Measurements from ENCODE around the gene FAM163B.

The FAM163B gene

GRCh38 chr9:133607381-133607780, 1.8 kb downstream of the FAM163B start:
- H3K27ac ChIP-seq (ENCODE audit: extremely low read depth, low read depth, low read length) = no peak overlapping the region
- CTCF ChIA-PET = interaction anchor here (1.5 kb wide), 1 partner anchor 387 kb away, joined by 4 read pairs; no protein-coding TSS in a partner anchor
- H3K36me3 ChIP-seq (ENCODE audit: control insufficient read depth in 2 of 2, insufficient read depth in 1 of 2, low read length in 2 of 2) = no peaks in the 10 kb centered on the region
- H3K4me3 ChIP-seq (ENCODE audit: low read depth, low read length) = no peak overlapping the region
- TF ChIP-seq GFI1B (tag by site-specific recombination; IDR thresholded peaks at IDR 0.05) (no peak), ZNF114 (tag by site-specific recombination; IDR thresholded peaks at IDR 0.05) (no peak), ZNF585B (tag by site-specific recombination; IDR thresholded peaks at IDR 0.05) (no peak), ZBTB6 (tag by site-specific recombination; IDR thresholded peaks at IDR 0.05) (no peak), PRDM1 (tag by site-specific recombination; IDR thresholded peaks at IDR 0.05) (no peak), ZNF501 (tag by site-specific recombination; IDR thresholded peaks at IDR 0.05) (no peak), ZBTB8A (tag by site-specific recombination; IDR thresholded peaks at IDR 0.05) (no peak), SALL2 (tag by site-specific recombination; IDR thresholded peaks at IDR 0.05; ENCODE audit: borderline replicate concordance) (no peak), ZNF621 (tag by site-specific recombination; IDR thresholded peaks at IDR 0.05) (no peak), ZXDB (tag by site-specific recombination; IDR thresholded peaks at IDR 0.05) (no peak), KLF9 (tag by site-specific recombination; IDR thresholded peaks at IDR 0.05; ENCODE audit: low read depth) (no peak), ZNF202 (tag by site-specific recombination; IDR thresholded peaks at IDR 0.05; ENCODE audit: borderline replicate concordance) (no peak)
- no peaks in the 10 kb centered on the region for H3K9me3 ChIP-seq (ENCODE audit: control insufficient read depth, insufficient read depth, low read depth, low read length)
- H3K4me1 ChIP-seq (ENCODE audit: control insufficient read depth, insufficient read depth, low read length) = no peaks in the 10 kb centered on the region
- POLR2A ChIA-PET = no interaction called here

GRCh38 chr9:133606708-133607025, 2.5 kb downstream of the FAM163B start:
- CTCF ChIA-PET = interaction anchor here (1.2 kb wide), 1 partner anchor 55 kb away, joined by 4 read pairs; no protein-coding TSS in a partner anchor
- no peaks in the 10 kb centered on the region for H3K9me3 ChIP-seq (ENCODE audit: control insufficient read depth, insufficient read depth, low read depth, low read length)
- H3K4me1 ChIP-seq (ENCODE audit: control insufficient read depth, insufficient read depth, low read length) = no peaks in the 10 kb centered on the region
- POLR2A ChIA-PET = no interaction called here
- TF ChIP-seq ZNF133 (tag by site-specific recombination; IDR thresholded peaks at IDR 0.05) (no peak), ZBTB1 (tag by site-specific recombination; IDR thresholded peaks at IDR 0.05) (no peak), ZNF830 (tag by site-specific recombination; IDR thresholded peaks at IDR 0.05; ENCODE audit: low read depth) (no peak), TSHZ1 (tag by site-specific recombination; IDR thresholded peaks at IDR 0.05; ENCODE audit: borderline replicate concordance) (no peak), ZIC2 (tag by site-specific recombination; IDR thresholded peaks at IDR 0.05) (peak; percentile 89), ZBTB26 (tag by site-specific recombination; optimal IDR thresholded peaks at IDR 0.05) (no peak)
- H3K27ac ChIP-seq (ENCODE audit: extremely low read depth, low read depth, low read length) = no peak overlapping the region
- H3K4me3 ChIP-seq (ENCODE audit: low read depth, low read length) = no peak overlapping the region
- no peaks in the 10 kb centered on the region for H3K36me3 ChIP-seq (ENCODE audit: control insufficient read depth in 2 of 2, insufficient read depth in 1 of 2, low read length in 2 of 2)
